Urinary bladder (tissue), 2 donors: ENCODE results near the gene C2orf72. TPM values are rescaled to one million over a fixed set of nuclear protein-coding genes. Genes with fewer than 3 reads are reported as not detected.

Experiments used
- polyA plus RNA-seq: library from polyadenylated mRNA; stranded (reverse); fragments of 200-250 nt; gene quantifications from one replicate; pipeline ENCODE4 v1.2.3, GENCODE V29; 2013
- total RNA-seq: library from RNA; depleted of rRNA; stranded (reverse); fragments of >200 nt; gene quantifications from one replicate; pipeline ENCODE4 v1.2.3, GENCODE V29; 2014
- donor health status: healthy.

C2orf72 gene
- total and polyA plus RNA-seq, 2 donors, result 0.91 to 3.7 TPM

Other genes with a start within 250 kb of the C2orf72 start
- 174 TPM for gene ITM2C, start 172.6 kb upstream of the C2orf72 start, total RNA-seq
- gene ITM2C, start 172.6 kb upstream of the C2orf72 start, polyA plus RNA-seq, result 230 TPM
- 0.05 TPM for gene GPR55, start 112.3 kb upstream of the C2orf72 start, total RNA-seq
- gene GPR55, start 112.3 kb upstream of the C2orf72 start, polyA plus RNA-seq, result 0.22 TPM
- not detected for gene SPATA3, start 41.4 kb upstream of the C2orf72 start, total RNA-seq
- gene SPATA3, start 41.4 kb upstream of the C2orf72 start, polyA plus RNA-seq, result not detected
- gene PSMD1, start 19.3 kb downstream of the C2orf72 start, total RNA-seq, result 81.7 TPM
- gene PSMD1, start 19.3 kb downstream of the C2orf72 start, polyA plus RNA-seq, result 43.9 TPM
- gene HTR2B, start 87.5 kb downstream of the C2orf72 start, total RNA-seq, result 3.0 TPM
- gene HTR2B, start 87.5 kb downstream of the C2orf72 start, polyA plus RNA-seq, result 0.81 TPM
- gene ARMC9, start 161.1 kb downstream of the C2orf72 start, total RNA-seq, result 25.9 TPM
- gene ARMC9, start 161.1 kb downstream of the C2orf72 start, polyA plus RNA-seq, result 13.5 TPM